VCaP (cell line): ENCODE data around the gene KISS1R.

Experiments used
- H3K27ac ChIP-seq: fragments of 450-650 bp; 2 replicates; pipeline ENCODE4 v1.5.1; 2017
- TF ChIP-seq, protein P1 (sequence below): fragments of 450-650 bp; conservative IDR thresholded peaks from 2 replicates; pipeline ENCODE4 v1.5.1; 2017; ENCODE audit warnings: mild to moderate bottlenecking, moderate library complexity

KISS1R gene

DNA sequence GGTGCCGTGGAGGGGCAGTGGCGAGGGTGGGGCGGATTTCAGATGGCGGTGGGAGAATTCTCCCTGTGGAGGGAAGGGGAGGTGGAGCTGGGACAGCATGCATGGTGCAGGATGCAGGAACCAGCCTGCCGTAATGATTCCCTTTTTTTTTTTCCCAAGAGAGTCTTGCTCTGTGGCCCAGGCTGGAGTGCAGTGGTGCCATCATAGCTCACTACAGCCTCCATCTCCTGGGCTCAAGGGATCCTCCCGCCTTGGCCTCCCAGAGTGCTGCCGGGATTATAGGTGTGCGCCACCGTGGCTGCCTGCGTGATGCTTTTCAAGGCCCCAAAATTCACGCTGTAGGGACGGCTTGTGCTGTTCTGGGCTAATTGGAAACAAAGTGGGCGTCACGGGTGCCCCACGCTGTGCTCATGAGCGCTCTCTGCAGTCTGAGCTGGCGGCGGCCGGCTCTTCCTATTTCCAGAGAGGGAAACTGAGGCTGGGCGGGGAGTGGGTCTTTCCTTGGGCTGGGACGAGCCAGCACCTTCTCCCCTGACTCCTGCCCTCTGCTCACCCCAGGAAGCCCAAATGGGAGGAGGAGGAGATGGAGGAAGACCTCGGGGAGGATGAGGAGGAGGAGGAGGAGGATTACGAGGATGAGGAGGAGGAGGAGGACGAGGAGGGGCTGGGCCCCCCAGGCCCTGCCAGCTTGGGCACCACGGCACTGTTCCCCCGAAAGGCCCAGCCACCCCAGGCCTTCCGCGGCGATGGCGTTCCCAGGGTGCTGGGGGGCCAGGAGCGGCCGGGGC, 14.9 kb downstream of the KISS1R start:
- TF ChIP-seq, protein P1, sequence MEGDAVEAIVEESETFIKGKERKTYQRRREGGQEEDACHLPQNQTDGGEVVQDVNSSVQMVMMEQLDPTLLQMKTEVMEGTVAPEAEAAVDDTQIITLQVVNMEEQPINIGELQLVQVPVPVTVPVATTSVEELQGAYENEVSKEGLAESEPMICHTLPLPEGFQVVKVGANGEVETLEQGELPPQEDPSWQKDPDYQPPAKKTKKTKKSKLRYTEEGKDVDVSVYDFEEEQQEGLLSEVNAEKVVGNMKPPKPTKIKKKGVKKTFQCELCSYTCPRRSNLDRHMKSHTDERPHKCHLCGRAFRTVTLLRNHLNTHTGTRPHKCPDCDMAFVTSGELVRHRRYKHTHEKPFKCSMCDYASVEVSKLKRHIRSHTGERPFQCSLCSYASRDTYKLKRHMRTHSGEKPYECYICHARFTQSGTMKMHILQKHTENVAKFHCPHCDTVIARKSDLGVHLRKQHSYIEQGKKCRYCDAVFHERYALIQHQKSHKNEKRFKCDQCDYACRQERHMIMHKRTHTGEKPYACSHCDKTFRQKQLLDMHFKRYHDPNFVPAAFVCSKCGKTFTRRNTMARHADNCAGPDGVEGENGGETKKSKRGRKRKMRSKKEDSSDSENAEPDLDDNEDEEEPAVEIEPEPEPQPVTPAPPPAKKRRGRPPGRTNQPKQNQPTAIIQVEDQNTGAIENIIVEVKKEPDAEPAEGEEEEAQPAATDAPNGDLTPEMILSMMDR = no peak
- H3K27ac ChIP-seq = peak overlapping the region; percentile 87

DNA sequence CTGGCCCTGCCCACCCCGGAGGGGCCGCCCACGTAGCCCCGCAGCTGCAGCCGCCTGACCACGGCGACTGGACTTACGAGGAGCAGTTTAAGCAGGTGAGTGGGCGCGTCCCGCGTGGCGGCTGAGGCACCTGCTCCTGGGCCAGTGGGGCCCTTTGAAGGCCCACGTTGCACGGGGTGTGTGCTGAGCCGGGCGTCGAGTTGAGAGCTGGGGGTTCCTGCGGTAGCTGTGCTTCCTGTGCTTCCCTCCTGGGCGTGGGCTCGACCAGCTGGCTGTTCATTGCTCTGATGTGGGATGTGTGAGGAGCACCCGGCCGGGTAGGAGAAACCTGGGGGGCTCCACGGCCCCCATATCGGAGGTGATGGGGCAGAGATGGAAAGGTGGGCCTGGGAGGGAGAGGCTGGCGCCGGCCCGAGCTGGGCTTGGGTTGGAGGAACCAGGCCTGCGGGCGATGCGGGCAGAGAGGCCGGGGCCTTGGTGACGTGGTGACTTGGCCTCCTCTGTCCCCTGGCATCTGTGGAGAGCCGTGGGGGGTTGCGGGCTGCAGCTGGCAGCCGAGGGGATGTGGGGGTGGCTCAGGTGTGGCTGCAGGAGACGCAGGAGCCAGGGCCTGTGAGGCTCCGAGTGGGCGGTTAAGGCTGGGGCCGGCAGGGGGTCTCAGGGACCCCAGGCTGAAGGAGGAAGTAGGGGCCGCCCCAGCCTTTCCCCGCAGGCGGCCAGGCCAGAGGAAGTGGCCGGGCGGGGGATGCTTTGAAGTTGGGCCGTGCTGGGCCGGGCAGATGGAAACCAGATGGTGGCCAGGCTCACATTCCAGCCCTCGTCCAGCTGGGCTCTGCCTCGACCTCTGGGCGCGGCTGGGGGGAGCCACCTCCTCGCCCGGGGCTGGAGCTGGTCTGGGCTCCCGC, 15.8 kb downstream of the KISS1R start:
- TF ChIP-seq, protein P1 = no peak
- peak overlapping the region; percentile 87 for H3K27ac ChIP-seq

DNA sequence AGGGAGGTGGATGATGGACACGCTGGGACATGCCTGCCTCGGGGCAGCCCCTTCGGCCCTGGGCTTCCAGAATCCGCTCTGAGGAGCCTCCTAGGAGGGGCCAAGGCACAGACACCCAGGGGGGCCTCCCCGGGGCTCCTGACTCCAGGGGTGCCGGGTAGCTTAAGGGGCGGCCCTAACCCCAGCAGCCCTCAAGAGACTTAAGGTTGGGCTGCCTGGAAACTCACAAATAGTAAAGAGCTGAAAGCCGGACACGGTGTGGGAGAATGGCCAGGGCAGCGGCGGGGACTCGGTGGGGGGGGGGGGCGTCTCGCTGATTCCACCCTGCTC, 16.4 kb downstream of the KISS1R start:
- TF ChIP-seq, protein P1 = no peak
- H3K27ac ChIP-seq = peak overlapping the region; percentile 87

DNA sequence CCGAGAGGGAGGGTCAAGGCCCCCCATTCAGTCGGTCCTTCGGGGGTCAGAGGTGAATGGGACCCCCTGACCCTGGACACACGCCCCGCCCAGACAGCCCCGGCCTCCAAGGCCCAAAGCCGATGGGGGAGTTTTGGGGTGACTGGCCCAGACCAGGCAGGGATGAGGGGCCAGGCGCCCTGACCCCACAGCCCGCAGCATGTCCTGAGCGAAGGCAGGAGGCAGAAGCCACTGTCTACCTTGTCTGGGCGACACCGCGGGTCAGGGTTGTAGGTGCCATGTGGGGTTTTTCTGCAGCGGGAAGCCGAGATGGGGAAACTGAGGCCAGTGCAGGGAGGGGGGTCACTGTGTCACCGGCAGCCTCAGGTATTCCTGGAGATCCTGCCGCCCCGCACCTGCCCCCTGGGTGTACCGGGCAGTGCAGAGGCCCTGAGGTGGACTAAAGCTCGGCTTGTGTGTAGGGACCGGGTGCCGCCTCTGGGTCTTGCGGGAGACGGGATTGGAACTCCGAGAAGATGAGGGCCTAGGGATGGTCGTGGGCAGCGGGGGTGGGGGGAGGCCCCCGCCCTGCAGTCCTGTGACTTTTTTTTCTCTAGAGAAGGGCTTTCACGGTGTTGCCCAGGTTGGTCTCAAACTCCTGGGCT, 17.2 kb downstream of the KISS1R start:
- TF ChIP-seq, protein P1 = no peak
- peak overlapping the region; percentile 87 for H3K27ac ChIP-seq

DNA sequence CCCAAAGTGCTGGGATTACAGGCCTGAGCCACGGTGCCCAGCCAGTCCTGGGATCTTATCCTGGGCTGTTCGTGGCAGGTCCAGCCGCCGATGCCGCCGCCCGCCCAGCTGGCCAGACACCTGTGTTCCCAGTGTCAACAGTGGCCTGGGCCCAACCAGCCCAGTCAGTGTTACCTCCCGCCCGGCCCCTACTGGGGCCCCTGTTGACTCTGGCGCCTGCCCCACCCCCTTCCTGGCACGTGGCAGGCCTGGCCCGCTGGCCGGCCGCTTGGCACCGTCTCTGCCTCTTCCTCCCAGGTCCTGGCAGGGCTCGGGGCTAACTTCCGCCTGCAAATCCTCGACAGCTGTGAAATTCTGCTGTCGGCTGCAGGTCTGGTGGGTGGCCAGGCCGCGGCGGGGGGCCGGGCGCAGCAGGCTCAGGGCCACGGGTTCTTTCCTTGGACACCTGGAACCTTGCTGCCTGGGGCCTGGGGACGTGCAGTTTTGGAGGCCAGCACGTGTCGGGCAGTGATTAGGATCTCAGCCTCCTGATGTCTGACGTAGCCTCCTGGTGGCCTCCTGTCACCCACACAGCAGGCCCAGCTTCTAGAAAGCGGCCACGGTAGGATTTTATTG, 17.8 kb downstream of the KISS1R start:
- peak overlapping the region; percentile 87 for H3K27ac ChIP-seq
- TF ChIP-seq, protein P1 = no peak

DNA sequence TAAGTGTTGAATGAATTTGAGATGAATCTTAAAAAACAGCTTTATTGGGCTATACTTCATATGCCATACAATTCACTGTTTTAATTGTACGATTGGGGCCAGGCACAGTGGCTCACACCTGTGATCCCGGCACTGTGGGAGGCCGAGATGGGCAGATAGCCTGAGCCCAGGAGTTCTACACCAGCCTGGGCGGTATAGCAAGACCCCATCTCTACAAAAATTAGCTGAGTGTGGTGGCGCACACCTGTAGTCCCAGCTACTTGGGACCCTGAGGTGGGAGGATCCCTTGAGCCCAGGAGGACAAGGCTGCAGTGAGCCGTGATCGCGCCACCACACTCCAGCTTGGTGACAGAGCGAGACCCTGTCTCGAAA, 19.0 kb downstream of the KISS1R start:
- TF ChIP-seq, protein P1 = no peak

DNA sequence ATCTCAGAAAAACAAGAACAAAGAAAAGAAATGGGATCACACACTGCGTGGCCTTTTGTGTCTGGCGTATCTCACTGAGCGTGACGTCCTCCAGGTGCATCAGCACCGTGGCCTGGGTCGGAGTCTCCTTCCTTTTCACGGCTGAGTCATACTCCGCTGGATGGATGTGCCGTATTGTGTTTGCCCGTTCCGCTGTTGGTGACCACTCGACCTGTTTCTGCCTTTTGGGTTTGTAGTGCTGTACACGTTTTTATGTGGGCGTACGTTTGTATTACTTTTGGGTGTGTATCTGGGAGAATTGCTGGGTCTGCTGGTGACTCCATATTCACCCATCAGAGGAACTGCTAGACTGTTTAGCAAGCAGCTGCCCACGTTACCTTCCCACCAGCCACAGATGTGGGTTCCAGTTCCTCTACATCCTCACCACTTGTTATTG, 20.1 kb downstream of the KISS1R start:
- TF ChIP-seq, protein P1 = no peak
- no peak overlapping the region for H3K27ac ChIP-seq

More for the DNA sequence above, 19.0 kb downstream of the KISS1R start:
- H3K27ac ChIP-seq = peak overlapping the region; percentile 87
